GM23248 (cell line): ENCODE measurements around the gene HSD17B14.

Experiments
- EZH2 ChIP-seq: fragments of 200-600 bp; sonication (generic); IDR thresholded peaks from 2 replicates; pipeline ENCODE4 v1.6.1; 2018; ENCODE audit warnings: antibody characterized with exemption, mild to moderate bottlenecking; ENCODE audit not compliant: insufficient read depth, poor library complexity, severe bottlenecking
- EZH2phosphoT487 ChIP-seq: fragments of 200-600 bp; sonication (generic); IDR thresholded peaks from 2 replicates; pipeline ENCODE4 v1.6.1; 2018; ENCODE audit warnings: antibody characterized with exemption, moderate library complexity, mild to moderate bottlenecking, low read depth; ENCODE audit not compliant: insufficient read depth

DNA sequence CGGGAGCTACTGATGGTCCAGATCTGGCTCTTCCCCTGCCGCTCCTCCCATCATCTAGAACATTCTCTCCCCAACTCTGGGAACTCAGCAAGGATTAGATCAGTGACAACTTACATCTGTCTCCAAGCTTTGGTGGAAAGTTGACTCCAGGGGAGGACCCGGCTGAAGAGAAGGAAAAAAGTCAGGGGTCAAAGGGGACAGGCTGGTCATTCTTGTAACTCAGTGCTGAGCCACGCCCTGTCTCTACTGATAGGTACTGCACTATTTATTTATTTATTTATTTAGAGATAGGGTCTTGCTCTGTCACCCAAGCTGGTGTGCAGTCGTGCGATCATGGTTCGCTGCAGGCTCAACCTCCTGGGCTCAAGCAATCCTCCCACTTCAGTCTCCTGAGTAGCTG lies 17.8 kb upstream of the HSD17B14 start:
- TF ChIP-seq EZH2 (no peak), EZH2phosphoT487 (no peak)
